GM12878 (cell line): ENCODE results near the gene FXYD6.

Source experiments
- CTCF ChIP-seq, 3 experiments: IDR thresholded peaks in 2 of 3; conservative IDR thresholded peaks in 1 of 3; 2 replicates each; pipeline ENCODE4 v1.5.1; 2011; ENCODE audit warnings: low read depth in 3 of 3, low read length in 3 of 3, mild to moderate bottlenecking in 3 of 3, control low read depth in 2 of 3, moderate library complexity in 2 of 3, inconsistent platforms in 1 of 3, mixed read lengths in 1 of 3; ENCODE audit not compliant: control insufficient read depth in 2 of 3, insufficient read depth in 1 of 3; ENCODE audit errors: extremely low read depth in 1 of 3
- ETV6 ChIP-seq, 2 experiments: fragments of 450-650 bp in 1 of 2; IDR thresholded peaks in 1 of 2; conservative IDR thresholded peaks in 1 of 2; 2 replicates each; pipeline ENCODE4 v1.6.1; 2014; ENCODE audit warnings: antibody characterized with exemption in 1 of 2, borderline replicate concordance in 1 of 2, low read depth in 1 of 2, mild to moderate bottlenecking in 1 of 2, moderate library complexity in 1 of 2
- PBX3 ChIP-seq: IDR thresholded peaks from 2 replicates; pipeline ENCODE4 v1.6.1; 2011; ENCODE audit warnings: mild to moderate bottlenecking, low read depth, low read length, moderate library complexity; ENCODE audit not compliant: insufficient replicate concordance
- POLR2A ChIP-seq: IDR thresholded peaks from 2 replicates; pipeline ENCODE4 v1.6.1; 2011; ENCODE audit warnings: low read depth, mild to moderate bottlenecking, low read length
- POLR2AphosphoS5 ChIP-seq: IDR thresholded peaks from 2 replicates; pipeline ENCODE4 v1.6.1; 2011; ENCODE audit warnings: mild to moderate bottlenecking, low read length, inconsistent platforms
- RAD21 ChIP-seq: IDR thresholded peaks from 2 replicates; pipeline ENCODE4 v1.6.1; 2011; ENCODE audit warnings: mild to moderate bottlenecking, low read depth, low read length, moderate library complexity; ENCODE audit not compliant: insufficient read depth
- RAD51 ChIP-seq: fragments of 450-650 bp; IDR thresholded peaks from 2 replicates; pipeline ENCODE4 v1.6.1; 2016; ENCODE audit warnings: moderate library complexity, mild to moderate bottlenecking, inconsistent platforms
- TAF1 ChIP-seq: IDR thresholded peaks from 2 replicates; pipeline ENCODE4 v1.6.1; 2011; ENCODE audit warnings: mild to moderate bottlenecking, low read depth, low read length, borderline replicate concordance
- TBL1XR1 ChIP-seq: IDR thresholded peaks from 2 replicates; pipeline ENCODE4 v1.6.1; 2012; ENCODE audit warnings: low read depth, low read length, improper control_type of control experiment
- USF2 ChIP-seq: IDR thresholded peaks from 2 replicates; pipeline ENCODE4 v1.6.1; 2011; ENCODE audit warnings: low read depth, low read length, improper control_type of control experiment, borderline replicate concordance

DNA sequence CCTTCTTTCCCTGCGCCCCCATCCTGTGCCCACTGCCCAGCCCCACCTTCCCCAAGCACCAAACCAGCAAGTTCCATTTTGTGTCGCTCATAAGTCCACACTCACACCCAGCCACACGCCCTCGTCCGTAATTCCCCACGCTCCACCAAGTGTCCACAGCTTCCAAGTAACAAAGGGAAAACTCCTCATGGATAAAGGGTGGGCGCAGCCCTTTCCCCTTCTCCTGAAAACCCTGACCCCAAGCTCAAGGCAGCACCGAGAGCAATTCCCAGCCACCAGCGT is 458 bp downstream of the FXYD6 start:
- TF ChIP-seq CTCF (IDR thresholded peaks at IDR 0.05 in 2 of 3, conservative IDR thresholded peaks at IDR 0.05 in 1 of 3; ENCODE audit: control insufficient read depth in 2 of 3, extremely low read depth in 1 of 3, insufficient read depth in 1 of 3, low read depth in 3 of 3, low read length in 3 of 3) (no peak), USF2 (no peak), TAF1 (no peak), RAD21 (no peak), RAD51 (no peak), ETV6 (conservative IDR thresholded peaks at IDR 0.05 in 1 of 2, IDR thresholded peaks at IDR 0.05 in 1 of 2; ENCODE audit: borderline replicate concordance in 1 of 2, low read depth in 1 of 2) (no peak), POLR2A (no peak), TBL1XR1 (no peak), POLR2AphosphoS5 (no peak), PBX3 (no peak)
